ENCODE data around the gene FAF1.

The FAF1 gene

DNA sequence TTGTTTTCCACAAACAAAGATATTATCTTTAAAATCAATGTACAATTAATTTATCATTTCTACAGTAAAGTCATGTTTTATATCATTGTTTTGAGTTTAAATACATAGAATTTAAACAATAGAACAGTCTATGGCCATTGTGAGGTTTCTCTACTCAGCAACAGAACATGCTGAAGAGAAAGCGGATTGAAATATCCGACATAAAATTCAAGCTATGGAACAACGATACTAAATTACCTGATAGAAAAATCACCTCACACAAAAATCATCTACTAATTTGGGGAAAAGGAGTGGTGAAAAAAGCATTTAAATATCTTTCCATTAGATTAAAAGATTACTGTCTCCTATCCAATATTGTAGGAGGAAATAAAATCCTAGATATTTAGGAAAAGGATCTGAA, 22.5 kb upstream of the FAF1 start:
- TF ChIP-seq, protein P1, sequence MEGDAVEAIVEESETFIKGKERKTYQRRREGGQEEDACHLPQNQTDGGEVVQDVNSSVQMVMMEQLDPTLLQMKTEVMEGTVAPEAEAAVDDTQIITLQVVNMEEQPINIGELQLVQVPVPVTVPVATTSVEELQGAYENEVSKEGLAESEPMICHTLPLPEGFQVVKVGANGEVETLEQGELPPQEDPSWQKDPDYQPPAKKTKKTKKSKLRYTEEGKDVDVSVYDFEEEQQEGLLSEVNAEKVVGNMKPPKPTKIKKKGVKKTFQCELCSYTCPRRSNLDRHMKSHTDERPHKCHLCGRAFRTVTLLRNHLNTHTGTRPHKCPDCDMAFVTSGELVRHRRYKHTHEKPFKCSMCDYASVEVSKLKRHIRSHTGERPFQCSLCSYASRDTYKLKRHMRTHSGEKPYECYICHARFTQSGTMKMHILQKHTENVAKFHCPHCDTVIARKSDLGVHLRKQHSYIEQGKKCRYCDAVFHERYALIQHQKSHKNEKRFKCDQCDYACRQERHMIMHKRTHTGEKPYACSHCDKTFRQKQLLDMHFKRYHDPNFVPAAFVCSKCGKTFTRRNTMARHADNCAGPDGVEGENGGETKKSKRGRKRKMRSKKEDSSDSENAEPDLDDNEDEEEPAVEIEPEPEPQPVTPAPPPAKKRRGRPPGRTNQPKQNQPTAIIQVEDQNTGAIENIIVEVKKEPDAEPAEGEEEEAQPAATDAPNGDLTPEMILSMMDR (IDR thresholded peaks at IDR 0.05), result no peak

DNA sequence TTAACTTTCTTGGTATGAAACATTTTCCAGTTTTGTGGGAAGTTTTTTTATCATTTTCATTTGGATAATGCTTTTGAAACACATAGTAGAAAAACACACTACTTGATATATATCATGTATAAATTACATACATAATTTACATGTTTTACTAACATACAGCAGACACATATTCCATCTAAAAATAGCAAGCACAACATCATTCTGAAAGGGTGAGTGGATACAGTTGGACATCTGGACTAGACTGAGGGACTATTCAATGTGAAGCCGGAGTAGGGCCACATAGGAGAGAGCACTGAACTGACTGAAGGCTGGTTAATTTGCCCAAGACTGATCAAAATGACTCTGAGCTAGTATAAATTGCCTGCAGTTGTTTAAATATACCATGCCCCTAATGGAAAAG, 21.7 kb upstream of the FAF1 start:
- TF ChIP-seq, protein P1 (IDR thresholded peaks at IDR 0.05), result no peak

DNA sequence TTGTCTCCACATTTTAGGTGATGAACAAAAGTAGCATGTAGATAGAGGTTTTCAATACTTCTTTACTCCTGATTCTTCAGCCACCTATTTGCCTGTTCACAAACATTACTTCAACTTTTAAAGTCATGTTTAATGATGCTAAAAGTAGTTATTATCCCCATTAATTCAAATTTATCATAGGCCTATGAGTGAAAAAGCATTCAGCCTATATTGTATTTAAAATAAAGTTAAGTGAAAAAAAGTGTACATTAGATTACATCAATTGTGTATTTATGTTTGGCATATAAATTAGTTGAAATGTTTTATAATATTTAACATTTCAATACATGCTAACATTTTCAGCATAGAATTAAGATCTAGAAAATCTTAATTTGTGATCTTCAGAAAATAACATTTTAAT, 20.4 kb upstream of the FAF1 start:
- TF ChIP-seq, protein P1 (IDR thresholded peaks at IDR 0.05), result no peak

DNA sequence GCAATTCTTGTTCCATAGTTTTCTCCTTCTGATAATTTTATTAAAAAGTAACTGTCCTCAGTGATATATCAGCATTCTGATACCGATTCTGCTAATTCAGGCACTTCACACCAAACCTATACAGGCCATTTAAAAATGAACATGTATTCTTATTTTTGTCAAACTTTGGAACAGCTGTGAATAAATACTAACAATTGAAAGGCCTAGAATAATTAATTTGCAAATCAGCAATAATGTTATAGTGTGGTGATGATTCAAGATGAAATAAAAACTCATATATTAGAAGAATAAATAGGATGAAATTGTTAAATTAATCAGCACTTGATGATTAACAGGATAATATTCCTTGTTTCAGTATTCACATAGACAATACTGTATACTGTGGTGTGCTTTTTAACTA, 19.9 kb upstream of the FAF1 start:
- TF ChIP-seq, protein P1 (IDR thresholded peaks at IDR 0.05), result no peak

DNA sequence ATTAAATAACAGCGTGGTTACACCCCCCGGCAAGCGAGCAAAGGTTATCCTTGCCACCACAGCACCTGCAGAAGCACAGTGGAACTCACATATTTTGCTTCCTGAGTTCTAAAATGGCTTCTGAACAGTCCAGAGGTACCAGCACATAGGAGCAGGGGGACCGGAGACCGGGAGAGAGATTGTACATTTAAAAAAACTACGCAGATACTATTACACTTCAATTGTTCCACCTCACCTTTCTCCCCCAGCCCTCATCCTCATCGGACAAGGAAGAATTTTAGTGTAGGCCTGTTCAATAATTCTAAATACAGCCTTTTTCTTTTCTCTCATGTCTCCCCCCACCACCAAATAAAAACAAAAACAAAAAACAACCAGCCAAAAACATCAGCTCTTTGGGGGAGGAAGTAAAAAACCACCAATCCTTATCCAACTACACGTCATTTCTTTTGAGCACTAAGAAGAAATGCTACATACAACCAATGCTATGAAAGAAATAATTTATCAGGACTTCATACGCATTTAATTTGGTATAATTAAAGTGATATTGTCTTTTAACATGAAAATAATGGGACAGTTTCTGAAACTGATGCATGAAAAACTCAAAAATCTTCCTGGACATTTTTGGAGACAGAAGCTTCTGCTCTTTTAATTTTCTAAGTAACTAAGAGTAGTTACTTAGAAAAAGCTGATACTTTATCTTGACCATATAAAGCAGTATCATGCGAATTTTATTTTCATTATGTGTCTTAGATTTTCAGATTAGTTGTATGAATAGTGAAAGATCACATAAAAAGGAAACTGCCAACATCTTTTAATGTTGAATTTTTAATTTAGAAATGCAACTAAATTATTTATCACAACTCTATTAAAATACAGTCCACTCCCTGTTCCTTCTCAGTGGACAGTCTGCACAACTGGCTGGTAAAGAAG, 19.1 kb upstream of the FAF1 start:
- TF ChIP-seq, protein P1 (IDR thresholded peaks at IDR 0.05), result no peak

DNA sequence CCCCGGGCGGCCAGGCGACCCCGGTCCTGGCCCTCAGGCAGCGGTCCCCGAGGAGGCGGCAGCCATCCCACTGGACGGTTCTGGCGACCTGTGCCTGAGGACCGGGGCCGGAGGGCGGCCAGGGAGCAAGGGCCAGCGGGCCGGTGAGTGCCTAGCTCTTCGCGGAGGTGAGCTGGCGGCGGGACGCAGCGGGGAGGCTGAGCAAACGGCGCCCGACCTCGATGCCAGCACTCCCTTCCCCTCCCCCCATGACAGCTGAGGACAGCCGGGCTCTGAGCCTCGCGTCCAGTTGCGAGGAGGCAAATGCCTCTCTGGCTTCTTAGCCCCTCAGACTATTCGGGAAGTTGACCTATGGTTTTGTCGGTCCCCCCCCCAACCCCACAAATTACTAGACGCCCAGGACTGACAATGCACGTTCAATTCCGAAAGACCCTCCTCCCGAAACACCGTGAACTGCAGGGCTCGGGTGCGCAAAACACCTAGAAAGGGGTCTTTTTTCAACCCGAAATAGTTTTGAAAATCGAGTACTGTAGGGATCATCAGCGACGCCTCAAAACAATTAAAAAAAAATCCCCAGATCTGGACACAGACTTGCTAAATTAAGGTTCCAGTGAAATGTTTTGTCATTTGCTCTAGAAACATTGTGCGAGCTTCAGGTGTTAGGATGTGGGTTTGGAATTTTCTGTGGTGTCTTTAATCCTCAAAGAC, 18.2 kb upstream of the FAF1 start:
- TF ChIP-seq, protein P1 (IDR thresholded peaks at IDR 0.05), result no peak

DNA sequence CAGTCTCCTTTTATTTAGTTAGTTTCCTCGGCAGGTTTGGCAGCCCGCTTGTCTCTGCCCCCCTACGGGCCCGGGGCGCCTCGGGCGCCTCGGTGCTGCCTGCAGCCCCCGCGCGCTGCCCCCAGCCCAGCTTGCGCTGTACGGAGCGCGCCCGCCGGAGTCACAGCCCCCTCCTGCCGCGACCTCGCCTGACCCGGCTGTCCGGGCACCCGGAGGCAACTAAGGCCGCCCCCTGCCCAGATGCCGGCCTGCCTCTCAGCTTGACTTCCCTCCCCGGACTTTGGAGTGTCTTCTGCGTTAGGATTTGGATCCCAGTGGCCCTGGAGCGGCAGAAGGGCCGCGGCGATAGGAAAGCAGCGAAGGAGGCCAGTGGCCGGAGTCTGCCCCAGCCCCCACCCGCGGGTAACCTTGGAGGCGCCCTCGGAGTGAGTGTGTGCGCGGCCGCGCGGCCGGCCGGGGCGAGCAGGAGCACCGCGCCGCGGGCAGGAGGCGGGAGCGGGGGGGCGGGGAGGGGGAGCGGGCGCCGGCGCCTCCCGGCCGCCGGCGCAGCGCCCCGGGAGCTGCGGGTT, 17.6 kb upstream of the FAF1 start:
- TF ChIP-seq, protein P1 (IDR thresholded peaks at IDR 0.05), result no peak
